HFF-Myc (cell line): ENCODE data around the gene SOX5.

ENCODE experiments used
- DNase-seq: peaks from one replicate; pipeline ENCODE4 v3.0.0-alpha.2; 2011; ENCODE audit warnings: low read depth; ENCODE audit errors: extremely low read depth
- H3K4me3 ChIP-seq: replicated peaks from 2 replicates; pipeline ENCODE4 v1.5.1; 2011; ENCODE audit warnings: low read depth, mild to moderate bottlenecking, control low read depth, low read length
- CTCF ChIP-seq: IDR thresholded peaks from 2 replicates; pipeline ENCODE4 v1.5.1; 2012; ENCODE audit warnings: mild to moderate bottlenecking, low read depth, low read length, control low read depth; ENCODE audit errors: missing control alignments

The SOX5 gene

GRCh38 chr12:23600919-23601318, 348.6 kb downstream of the SOX5 start:
- DNase-seq, result no peak
- no peak for TF ChIP-seq CTCF

GRCh38 chr12:23596568-23596967, 352.9 kb downstream of the SOX5 start:
- DNase-seq, result no peak
- no peak for TF ChIP-seq CTCF
- H3K4me3 ChIP-seq, result no peak overlapping the region

More at GRCh38 chr12:23600919-23601318, 348.6 kb downstream of the SOX5 start:
- H3K4me3 ChIP-seq, result no peak overlapping the region

GRCh38 chr12:23587833-23588559, 361.5 kb downstream of the SOX5 start:
- no peak for DNase-seq
- TF ChIP-seq CTCF, result no peak
- no peak overlapping the region for H3K4me3 ChIP-seq

GRCh38 chr12:23585782-23586163, 363.7 kb downstream of the SOX5 start:
- no peak overlapping the region for H3K4me3 ChIP-seq
- no peak for TF ChIP-seq CTCF
- no peak for DNase-seq

- no peak for DNase-seq
- no peak for TF ChIP-seq CTCF
- no peak overlapping the region for H3K4me3 ChIP-seq
These were observed 364.2 kb downstream of the SOX5 start for GRCh38 chr12:23585156-23585781.

GRCh38 chr12:23581913-23582312, 367.6 kb downstream of the SOX5 start:
- no peak for TF ChIP-seq CTCF
- no peak overlapping the region for H3K4me3 ChIP-seq
- DNase-seq, result no peak
